Duodenal mucosa (tissue), 2 donors: ENCODE results near the gene PPARG.

ENCODE experiments used
- H3K27ac ChIP-seq: one replicate; pipeline ENCODE4 v1.7.0; 2013; ENCODE audit warnings: low read depth, low read length
- H3K27me3 ChIP-seq, 2 donors: one replicate each; pipeline ENCODE4 v1.7.0; 2013; ENCODE audit warnings: low read length in 2 of 2, control low read depth in 1 of 2; ENCODE audit not compliant: insufficient read depth in 2 of 2, control insufficient read depth in 1 of 2
- H3K36me3 ChIP-seq, 2 donors: one replicate each; pipeline ENCODE4 v1.7.0; 2013; ENCODE audit warnings: low read length in 2 of 2, control low read depth in 1 of 2; ENCODE audit not compliant: insufficient read depth in 2 of 2, control insufficient read depth in 1 of 2
- H3K4me1 ChIP-seq, 2 donors: one replicate each; pipeline ENCODE4 v1.7.0; 2013; ENCODE audit warnings: low read length in 2 of 2, control low read depth in 1 of 2; ENCODE audit not compliant: insufficient read depth in 2 of 2, control insufficient read depth in 1 of 2
- H3K4me3 ChIP-seq, 2 donors: one replicate each; pipeline ENCODE4 v1.7.0; 2013; ENCODE audit warnings: low read length in 2 of 2, low read depth in 1 of 2
- H3K9ac ChIP-seq, 2 donors: one replicate each; pipeline ENCODE4 v1.7.0; 2013; ENCODE audit warnings: low read length in 2 of 2, low read depth in 1 of 2
- H3K9me3 ChIP-seq, 2 donors: one replicate each; pipeline ENCODE4 v1.7.0; 2013; ENCODE audit warnings: low read length in 2 of 2, control low read depth in 1 of 2; ENCODE audit not compliant: control insufficient read depth in 1 of 2

Gene PPARG

GRCh38 chr3:12370758-12371157, 81.9 kb downstream of the PPARG start:
- Histone ChIP-seq H3K27me3 (no peaks in the 10 kb centered on the region), H3K9me3 (no peaks in the 10 kb centered on the region), H3K4me3 (no peak overlapping the region), H3K27ac (no peak overlapping the region), H3K4me1 (peaks cover 0 to 10% of the 10 kb centered on the region in 2 donors), H3K36me3 (no peaks in the 10 kb centered on the region), H3K9ac (no peak overlapping the region)

GRCh38 chr3:12371525-12372140, 82.8 kb downstream of the PPARG start:
- H3K4me1 ChIP-seq: peaks cover 0 to 10% of the 10 kb centered on the region in 2 donors
- no peaks in the 10 kb centered on the region for H3K27me3 ChIP-seq
- no peak overlapping the region for H3K9ac ChIP-seq
- no peaks in the 10 kb centered on the region for H3K9me3 ChIP-seq
- H3K36me3 ChIP-seq: no peaks in the 10 kb centered on the region
- no peak overlapping the region for H3K27ac ChIP-seq
- H3K4me3 ChIP-seq: no peak overlapping the region

- Histone ChIP-seq H3K9me3 (no peaks in the 10 kb centered on the region), H3K4me3 (no peak overlapping the region), H3K9ac (no peak overlapping the region), H3K27ac (no peak overlapping the region), H3K36me3 (no peaks in the 10 kb centered on the region), H3K4me1 (peaks cover 0 to 10% of the 10 kb centered on the region in 2 donors), H3K27me3 (no peaks in the 10 kb centered on the region)
Measured at GRCh38 chr3:12372741-12373280, 83.9 kb downstream of the PPARG start.

- Histone ChIP-seq H3K4me3 (no peak overlapping the region), H3K27me3 (no peaks in the 10 kb centered on the region)
Measured at GRCh38 chr3:12375572-12375971, 86.7 kb downstream of the PPARG start.

DNA sequence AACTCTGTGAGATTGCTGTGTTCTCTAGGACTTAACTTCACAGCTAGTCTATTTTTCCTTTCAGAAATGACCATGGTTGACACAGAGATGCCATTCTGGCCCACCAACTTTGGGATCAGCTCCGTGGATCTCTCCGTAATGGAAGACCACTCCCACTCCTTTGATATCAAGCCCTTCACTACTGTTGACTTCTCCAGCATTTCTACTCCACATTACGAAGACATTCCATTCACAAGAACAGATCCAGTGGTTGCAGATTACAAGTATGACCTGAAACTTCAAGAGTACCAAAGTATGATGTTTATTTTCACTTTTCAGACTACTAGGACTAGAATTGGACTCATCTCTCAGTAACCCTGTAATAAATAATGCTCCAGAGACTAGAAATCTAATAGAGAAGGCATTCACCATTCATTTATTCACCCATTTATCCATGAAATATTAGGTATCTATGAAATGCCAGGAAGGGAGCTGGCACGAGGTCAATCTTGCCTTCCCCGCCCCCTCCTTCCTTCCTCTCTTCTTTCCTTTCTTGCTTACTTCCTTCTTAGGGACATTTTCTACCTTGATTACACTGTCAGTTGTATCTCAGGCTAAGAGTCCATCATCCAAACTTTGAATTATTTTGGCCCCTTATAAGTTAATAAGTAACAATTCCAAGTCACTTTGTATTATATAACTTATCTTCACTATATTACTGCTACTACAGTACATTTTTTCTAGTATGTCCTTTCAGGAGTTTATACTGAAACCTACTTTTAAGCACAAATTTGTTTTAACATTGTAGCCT, 91.0 kb downstream of the PPARG start:
- H3K4me1 ChIP-seq: peaks cover 5 to 22% of the 10 kb centered on the region in 2 donors
- H3K4me3 ChIP-seq: no peak overlapping the region
- H3K36me3 ChIP-seq: no peaks in the 10 kb centered on the region
- H3K27ac ChIP-seq: no peak overlapping the region
- H3K27me3 ChIP-seq: no peaks in the 10 kb centered on the region
- H3K9ac ChIP-seq: no peak overlapping the region
- no peaks in the 10 kb centered on the region for H3K9me3 ChIP-seq

More at GRCh38 chr3:12375572-12375971, 86.7 kb downstream of the PPARG start:
- Histone ChIP-seq H3K4me1 (peaks cover 5 to 24% of the 10 kb centered on the region in 2 donors), H3K36me3 (no peaks in the 10 kb centered on the region), H3K9ac (no peak overlapping the region), H3K27ac (no peak overlapping the region), H3K9me3 (no peaks in the 10 kb centered on the region)

GRCh38 chr3:12380461-12380860, 91.6 kb downstream of the PPARG start:
- no peak overlapping the region for H3K4me3 ChIP-seq
- peaks cover 5 to 23% of the 10 kb centered on the region in 2 donors for H3K4me1 ChIP-seq
- H3K9me3 ChIP-seq: no peaks in the 10 kb centered on the region
- H3K36me3 ChIP-seq: no peaks in the 10 kb centered on the region
- no peaks in the 10 kb centered on the region for H3K27me3 ChIP-seq
- no peak overlapping the region for H3K27ac ChIP-seq
- no peak overlapping the region for H3K9ac ChIP-seq

- peaks cover 5 to 27% of the 10 kb centered on the region in 2 donors for H3K4me1 ChIP-seq
- H3K36me3 ChIP-seq: no peaks in the 10 kb centered on the region
- H3K9ac ChIP-seq: no peak overlapping the region
- H3K27me3 ChIP-seq: no peaks in the 10 kb centered on the region
- no peak overlapping the region for H3K27ac ChIP-seq
- no peaks in the 10 kb centered on the region for H3K9me3 ChIP-seq
- H3K4me3 ChIP-seq: no peak overlapping the region
Measured at GRCh38 chr3:12381199-12381598, 92.3 kb downstream of the PPARG start.

DNA sequence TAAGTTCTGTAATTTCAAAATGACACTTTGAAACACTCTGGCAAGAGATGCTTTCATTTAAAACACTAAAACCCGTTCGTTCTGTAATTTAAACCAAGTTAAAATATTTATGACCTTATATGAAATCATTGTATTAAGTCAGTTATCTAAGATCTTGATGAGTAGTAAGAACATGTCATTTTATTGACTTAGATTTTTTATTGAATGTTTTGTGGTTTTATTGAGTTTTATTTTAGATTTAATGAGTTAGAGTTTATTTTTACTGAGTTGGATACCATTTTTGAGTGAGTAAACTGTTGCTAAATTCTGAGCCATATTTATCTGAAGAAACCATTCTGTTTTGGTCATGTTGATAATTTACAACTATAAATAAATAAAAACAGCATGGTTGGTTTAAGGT, 94.3 kb downstream of the PPARG start:
- H3K4me3 ChIP-seq: no peak overlapping the region
- H3K27ac ChIP-seq: no peak overlapping the region
- peaks cover 0 to 2% of the 10 kb centered on the region in 2 donors for H3K36me3 ChIP-seq
- no peaks in the 10 kb centered on the region for H3K27me3 ChIP-seq
- peaks cover 5 to 27% of the 10 kb centered on the region in 2 donors for H3K4me1 ChIP-seq
- H3K9ac ChIP-seq: no peak overlapping the region
- H3K9me3 ChIP-seq: no peaks in the 10 kb centered on the region

DNA sequence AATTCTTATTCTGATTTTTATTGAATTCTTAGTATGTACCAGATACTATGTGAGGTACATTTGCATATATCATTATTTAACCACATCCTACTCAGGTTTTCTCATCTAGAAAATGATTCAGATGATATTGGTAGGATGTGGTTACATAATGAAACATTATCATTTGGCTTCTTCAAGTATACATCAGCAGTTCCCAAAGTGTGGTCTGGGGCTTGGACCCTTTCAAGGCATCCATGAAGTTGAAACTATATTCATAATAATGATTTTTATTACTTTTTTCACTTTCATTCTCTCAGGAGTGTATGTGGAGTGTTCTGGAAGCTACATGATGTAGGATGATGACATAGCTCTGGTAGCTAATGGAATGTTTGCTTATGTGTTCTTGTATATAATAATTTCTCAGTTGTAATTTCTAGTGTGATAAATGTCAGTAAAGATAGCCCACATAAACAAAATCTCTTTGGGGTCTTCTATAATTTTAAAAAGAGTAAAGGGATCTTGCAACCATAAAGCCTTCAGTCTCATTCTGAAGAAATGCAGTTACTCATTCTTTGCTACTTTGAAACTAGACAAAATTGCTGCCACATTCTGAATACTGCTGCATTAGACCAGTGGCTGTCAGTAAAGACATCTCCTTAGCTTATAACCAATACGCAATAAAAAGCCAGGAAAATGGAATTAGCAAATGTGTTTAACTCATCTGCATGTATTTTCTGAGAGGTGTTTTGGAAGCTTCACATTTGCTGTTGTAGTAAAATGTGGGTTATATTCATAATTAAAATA, 95.8 kb downstream of the PPARG start:
- Histone ChIP-seq H3K27me3 (no peaks in the 10 kb centered on the region), H3K9ac (no peak overlapping the region), H3K27ac (no peak overlapping the region), H3K4me3 (no peak overlapping the region), H3K36me3 (peaks cover 0 to 4% of the 10 kb centered on the region in 2 donors), H3K9me3 (no peaks in the 10 kb centered on the region), H3K4me1 (peaks cover under 1 to 23% of the 10 kb centered on the region in 2 donors)
